ENCODE data around the gene PNPLA7. TPM values are rescaled to one million over a fixed set of nuclear protein-coding genes. Genes with fewer than 3 reads are reported as not detected.

PNPLA7 gene
- total RNA-seq, 4 donors from 2014 or later: 10.1 to 23.6 (median 11.6) TPM

DNA sequence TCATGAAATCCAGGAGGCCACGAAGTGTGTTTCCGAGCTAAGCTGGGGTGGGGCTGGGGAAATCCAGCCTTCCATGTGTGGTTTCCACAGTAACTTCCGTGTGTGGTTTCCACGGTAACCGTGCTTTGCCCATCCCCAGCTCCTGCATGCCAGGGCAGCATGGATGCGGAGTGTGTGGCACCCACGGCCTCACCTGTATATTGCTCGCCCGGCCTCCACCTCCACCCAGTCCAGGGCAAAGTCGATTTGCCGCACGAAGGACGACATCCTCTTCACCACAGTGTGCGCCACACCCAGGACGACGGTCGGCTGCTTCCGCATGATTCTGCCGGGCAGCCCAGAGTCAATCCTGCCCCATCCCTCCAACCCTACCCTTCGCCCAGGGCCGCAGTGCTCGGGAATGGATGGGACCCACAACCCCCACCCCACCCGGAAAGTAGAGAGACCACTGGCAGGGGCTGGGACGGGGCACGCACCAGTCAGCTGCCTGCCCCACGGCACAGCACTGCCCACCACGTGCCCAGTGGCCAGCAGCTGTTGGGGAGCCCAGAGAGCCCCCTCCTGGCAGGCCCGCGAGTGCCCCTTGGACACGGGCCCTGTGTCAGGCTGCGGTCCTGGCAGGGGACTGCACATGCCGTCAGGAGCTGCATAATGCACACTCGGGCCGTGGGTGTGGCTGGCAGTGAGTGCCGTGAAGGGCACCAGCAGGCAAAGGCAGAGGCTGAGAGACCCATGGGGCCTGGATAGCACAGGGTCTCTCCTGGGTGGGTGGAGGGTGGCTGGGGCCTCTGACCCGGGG, 52.1 kb downstream of the PNPLA7 start:
- 91 to 92% methylated on average over 23 to 25 of the region's 36 CpGs for WGBS, 2 donors
- H3K9me3 ChIP-seq: no peaks in the 10 kb centered on the region
- intact Hi-C loops (cut with DNase I): no loop called here
- no peak for DNase-seq
- TF ChIP-seq, protein P1, sequence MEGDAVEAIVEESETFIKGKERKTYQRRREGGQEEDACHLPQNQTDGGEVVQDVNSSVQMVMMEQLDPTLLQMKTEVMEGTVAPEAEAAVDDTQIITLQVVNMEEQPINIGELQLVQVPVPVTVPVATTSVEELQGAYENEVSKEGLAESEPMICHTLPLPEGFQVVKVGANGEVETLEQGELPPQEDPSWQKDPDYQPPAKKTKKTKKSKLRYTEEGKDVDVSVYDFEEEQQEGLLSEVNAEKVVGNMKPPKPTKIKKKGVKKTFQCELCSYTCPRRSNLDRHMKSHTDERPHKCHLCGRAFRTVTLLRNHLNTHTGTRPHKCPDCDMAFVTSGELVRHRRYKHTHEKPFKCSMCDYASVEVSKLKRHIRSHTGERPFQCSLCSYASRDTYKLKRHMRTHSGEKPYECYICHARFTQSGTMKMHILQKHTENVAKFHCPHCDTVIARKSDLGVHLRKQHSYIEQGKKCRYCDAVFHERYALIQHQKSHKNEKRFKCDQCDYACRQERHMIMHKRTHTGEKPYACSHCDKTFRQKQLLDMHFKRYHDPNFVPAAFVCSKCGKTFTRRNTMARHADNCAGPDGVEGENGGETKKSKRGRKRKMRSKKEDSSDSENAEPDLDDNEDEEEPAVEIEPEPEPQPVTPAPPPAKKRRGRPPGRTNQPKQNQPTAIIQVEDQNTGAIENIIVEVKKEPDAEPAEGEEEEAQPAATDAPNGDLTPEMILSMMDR (IDR thresholded peaks at IDR 0.05): no peak
- TF ChIP-seq POLR2A (IDR thresholded peaks at IDR 0.05): no peak
- H3K27ac ChIP-seq: no peak overlapping the region
- no peaks in the 10 kb centered on the region for H3K4me1 ChIP-seq
- H3K4me3 ChIP-seq (replicated peaks in 1 of 3): no peak overlapping the region
- peaks cover 0 to 15% of the 10 kb centered on the region in 2 donors for H3K36me3 ChIP-seq
- H3K27me3 ChIP-seq: no peaks in the 10 kb centered on the region

DNA sequence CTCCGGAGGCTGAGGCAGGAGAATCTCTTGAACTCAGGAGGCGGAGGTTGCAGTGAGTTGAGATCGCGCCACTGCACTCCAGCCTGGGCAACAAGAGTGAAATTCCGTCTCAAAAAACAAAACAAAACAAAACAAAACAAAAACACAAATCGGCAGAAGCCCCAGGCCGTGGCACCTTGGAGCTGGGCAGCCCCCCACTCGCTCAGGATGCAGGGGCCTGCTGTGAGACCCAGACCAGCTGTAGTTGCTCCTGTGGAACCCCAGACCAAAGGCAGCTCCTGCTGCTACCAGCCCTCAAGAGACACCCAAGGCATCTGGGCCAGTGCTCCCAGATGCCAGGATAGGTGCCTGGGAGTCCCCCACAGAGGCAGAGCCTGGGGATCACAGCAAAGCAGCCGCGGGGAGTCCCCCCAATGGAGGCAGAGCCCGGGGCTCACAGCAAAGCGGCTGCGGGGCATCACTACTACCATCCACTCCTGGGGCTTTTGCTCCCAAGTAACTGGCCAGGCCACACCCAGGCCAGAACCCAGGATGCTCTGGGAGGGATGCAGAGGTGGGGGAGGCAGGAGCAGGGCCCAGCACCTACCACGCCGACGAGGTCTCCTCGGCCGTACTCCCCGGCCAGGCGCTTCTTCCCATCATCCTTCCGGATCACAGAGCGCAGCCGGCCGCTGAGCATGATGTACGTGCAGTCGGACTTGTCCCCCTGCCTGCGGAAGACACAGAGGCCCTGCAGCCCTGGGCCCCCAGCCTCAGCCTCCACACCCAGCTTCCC, 53.4 kb downstream of the PNPLA7 start:
- intact Hi-C loops (cut with DNase I): no loop called here
- Histone ChIP-seq H3K27ac (no peak overlapping the region), H3K4me1 (no peaks in the 10 kb centered on the region), H3K27me3 (no peaks in the 10 kb centered on the region), H3K9me3 (no peaks in the 10 kb centered on the region), H3K36me3 (peaks cover 0 to 15% of the 10 kb centered on the region in 2 donors), H3K4me3 (replicated peaks in 1 of 3) (no peak overlapping the region)
- 95% methylated on average over 20 of the region's 27 CpGs for WGBS, 2 donors
- DNase-seq: no peak
- TF ChIP-seq POLR2A (IDR thresholded peaks at IDR 0.05): no peak
- TF ChIP-seq, protein P1 (IDR thresholded peaks at IDR 0.05): no peak

DNA sequence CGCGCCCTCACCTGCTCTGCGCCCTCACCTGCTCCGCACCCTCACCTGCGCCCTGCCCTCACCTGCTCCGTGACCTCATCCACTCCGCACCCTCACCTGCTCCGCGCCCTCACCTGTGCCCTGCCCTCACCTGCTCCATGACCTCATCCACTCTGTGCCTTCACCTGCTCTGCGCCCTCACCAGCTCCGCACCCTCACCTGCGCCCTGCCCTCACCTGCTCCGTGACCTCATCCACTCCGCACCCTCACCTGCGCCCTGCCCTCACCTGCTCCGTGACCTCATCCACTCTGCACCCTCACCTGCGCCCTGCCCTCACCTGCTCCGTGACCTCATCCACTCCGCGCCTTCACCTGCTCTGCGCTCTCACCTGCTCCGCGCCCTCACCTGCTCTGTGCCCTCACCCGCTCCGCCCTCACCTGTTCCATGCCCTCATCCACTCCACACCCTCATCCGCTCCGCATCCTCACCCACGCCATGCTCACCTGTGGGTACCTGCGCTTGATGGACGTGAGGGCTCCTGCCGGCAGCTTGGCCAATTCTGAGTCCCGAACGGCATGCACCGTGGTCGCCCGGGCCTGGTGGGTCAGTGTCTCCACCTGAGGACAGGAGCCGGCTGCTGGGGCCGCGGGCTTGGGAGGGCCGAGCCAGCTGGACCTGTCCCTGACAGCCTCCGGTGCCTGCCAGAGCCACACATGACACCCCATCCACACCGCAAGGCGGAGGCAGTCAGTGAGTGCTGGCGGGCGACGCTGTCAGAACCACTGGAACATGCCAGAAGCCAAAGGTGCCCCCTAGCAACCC, 55.5 kb downstream of the PNPLA7 start:
- no peak overlapping the region for H3K27ac ChIP-seq
- no peaks in the 10 kb centered on the region for H3K4me1 ChIP-seq
- peaks cover 0 to 7% of the 10 kb centered on the region in 2 donors for H3K36me3 ChIP-seq
- H3K4me3 ChIP-seq (replicated peaks in 1 of 3): no peak overlapping the region
- no peaks in the 10 kb centered on the region for H3K9me3 ChIP-seq
- TF ChIP-seq POLR2A (IDR thresholded peaks at IDR 0.05): no peak
- TF ChIP-seq, protein P1 (IDR thresholded peaks at IDR 0.05): no peak
- no peak for DNase-seq
- H3K27me3 ChIP-seq: no peaks in the 10 kb centered on the region
- WGBS, 2 donors: 96 to 97% methylated on average over 43 to 46 of the region's 46 CpGs
- intact Hi-C loops (cut with DNase I): no loop called here

DNA sequence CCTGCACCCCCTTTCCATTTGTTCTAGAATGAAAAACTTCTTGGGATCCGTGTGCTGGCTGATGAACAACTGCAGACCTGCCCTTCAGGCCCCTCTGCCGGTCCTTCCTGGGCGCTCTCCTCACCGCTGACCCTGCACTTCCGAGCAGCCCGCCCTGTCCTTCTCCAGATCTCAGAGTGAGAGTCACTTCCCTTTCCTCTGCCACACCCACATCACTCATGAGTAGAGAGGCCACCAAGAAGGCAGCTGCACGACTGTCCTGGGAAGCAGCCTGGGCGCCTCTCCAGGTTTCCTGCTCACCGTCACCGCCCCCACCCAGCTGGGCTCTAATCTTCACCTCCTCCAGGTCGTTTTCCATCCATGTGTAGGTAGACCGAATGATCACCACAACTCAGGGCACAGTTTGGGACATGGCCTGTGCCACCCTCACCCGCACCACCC, 56.1 kb downstream of the PNPLA7 start:
- no peak for TF ChIP-seq POLR2A (IDR thresholded peaks at IDR 0.05)
- TF ChIP-seq, protein P1 (IDR thresholded peaks at IDR 0.05): no peak
- intact Hi-C loops (cut with DNase I): no loop called here
- Histone ChIP-seq H3K9me3 (no peaks in the 10 kb centered on the region), H3K27ac (no peak overlapping the region), H3K27me3 (no peaks in the 10 kb centered on the region), H3K36me3 (peaks cover 0 to 1% of the 10 kb centered on the region in 2 donors), H3K4me3 (replicated peaks in 1 of 3) (no peak overlapping the region), H3K4me1 (no peaks in the 10 kb centered on the region)
- 81 to 88% methylated on average over 13 of the region's 13 CpGs for WGBS, 2 donors
- DNase-seq: no peak

Data from thyroid gland (tissue), 4 donors.